SK-N-SH (cell line): Measurements from ENCODE around the gene LY6G5C. TPM values are rescaled to one million over a fixed set of nuclear protein-coding genes. Genes with fewer than 3 reads are reported as not detected.
"Not testable (repeated sequence)": the region's sequence is repeated elsewhere in the genome, so short reads cannot be mapped to it uniquely, and the experiment has no call there.

Experiments
- CTCF ChIA-PET: fragments of 300-600, 350-600 bp; formaldehyde crosslinking; extraction: SDS; loops from one replicate; lab custom pipeline; 2021; lab: Yijun Ruan, JAX
- POLR2A ChIA-PET: fragments of 350-600 bp; sonication (Branson Sonifier 250); formaldehyde crosslinking; extraction: SDS; loops from one replicate; lab custom pipeline; 2020; ENCODE audit warnings: antibody characterized with exemption, inconsistent platforms; lab: Yijun Ruan, JAX
- DNase-seq: peaks from one replicate; pipeline ENCODE4 v3.0.0; 2012
- H2AFZ ChIP-seq: fragments of 200-600 bp; sonication (generic); 2 replicates; pipeline ENCODE4 v1.8.1; 2016; ENCODE audit warnings: antibody characterized with exemption, mild to moderate bottlenecking, low read depth
- H3F3A ChIP-seq: fragments of 200-600 bp; sonication (generic); replicated peaks from 2 replicates; pipeline ENCODE3; 2016; ENCODE audit warnings: antibody characterized with exemption, mild to moderate bottlenecking; ENCODE audit not compliant: insufficient read depth
- H3K27ac ChIP-seq, 2 experiments: fragments of 200-500 bp in 1 of 2; fragments of 200-600 bp in 1 of 2; sonication (Bioruptor generic) in 1 of 2; sonication (generic), shearing (Covaris generic) in 1 of 2; 2 replicates each; pipeline versions ENCODE4 v1.5.1 to v1.6.1; 2014 to 2016; ENCODE audit warnings: low read depth in 2 of 2, inconsistent platforms in 1 of 2, low read length in 1 of 2, mild to moderate bottlenecking in 1 of 2, mixed read lengths in 1 of 2
- H3K27me3 ChIP-seq: fragments of 200-600 bp; sonication (generic), shearing (Covaris generic); 2 replicates; pipeline ENCODE4 v1.6.1; 2016; ENCODE audit warnings: mixed run types; ENCODE audit not compliant: insufficient read depth
- H3K36me3 ChIP-seq, 2 experiments: fragments of 200-500 bp in 1 of 2; fragments of 200-600 bp in 1 of 2; sonication (Bioruptor generic) in 1 of 2; sonication (generic) in 1 of 2; replicated peaks in 1 of 2; 2 replicates each; pipeline versions ENCODE3 to v1.5.1; 2014 to 2016; ENCODE audit warnings: low read length in 1 of 2, mild to moderate bottlenecking in 1 of 2; ENCODE audit not compliant: insufficient read depth in 2 of 2, control insufficient read depth in 1 of 2
- H3K4me1 ChIP-seq, 2 experiments: fragments of 200-500 bp in 1 of 2; fragments of 200-600 bp in 1 of 2; sonication (Bioruptor generic) in 1 of 2; sonication (generic), shearing (Covaris generic) in 1 of 2; 2 replicates each; pipeline versions ENCODE4 v1.5.1 to v1.6.1; 2014 to 2016; ENCODE audit warnings: low read depth in 1 of 2, low read length in 1 of 2, mixed run types in 1 of 2; ENCODE audit not compliant: insufficient read depth in 2 of 2, control insufficient read depth in 1 of 2
- H3K4me2 ChIP-seq: fragments of 200-600 bp; sonication (generic), shearing (Covaris generic); 2 replicates; pipeline ENCODE4 v1.6.1; 2017; ENCODE audit warnings: mixed run types
- H3K4me3 ChIP-seq, 2 experiments: fragments of 200-500 bp in 1 of 2; fragments of 200-600 bp in 1 of 2; sonication (Bioruptor generic) in 1 of 2; sonication (generic), shearing (Covaris generic) in 1 of 2; 2 replicates each; pipeline versions ENCODE4 v1.5.1 to v1.8.1; 2014 to 2016; ENCODE audit warnings: low read depth in 2 of 2, inconsistent platforms in 1 of 2, low read length in 1 of 2, mild to moderate bottlenecking in 1 of 2, mixed read lengths in 1 of 2, moderate library complexity in 1 of 2
- H3K79me2 ChIP-seq: fragments of 200-600 bp; sonication (generic); 2 replicates; pipeline ENCODE4 v1.8.1; 2017; ENCODE audit warnings: mild to moderate bottlenecking; ENCODE audit not compliant: insufficient read depth
- H3K9ac ChIP-seq: fragments of 200-600 bp; sonication (generic); 2 replicates; pipeline ENCODE4 v1.6.1; 2017; ENCODE audit warnings: mixed run types
- H3K9me2 ChIP-seq: fragments of 200-600 bp; sonication (generic); 2 replicates; pipeline ENCODE4 v1.6.1; 2017; ENCODE audit warnings: mixed run types
- H3K9me3 ChIP-seq: fragments of 200-600 bp; sonication (generic); 2 replicates; pipeline ENCODE4 v1.6.1; 2017; ENCODE audit warnings: mixed run types, mild to moderate bottlenecking, moderate library complexity
- H4K20me1 ChIP-seq: fragments of 200-600 bp; sonication (generic); 2 replicates; pipeline ENCODE4 v1.6.1; 2017; ENCODE audit warnings: mild to moderate bottlenecking, mixed run types; ENCODE audit not compliant: insufficient read depth
- CHD2 ChIP-seq: fragments of 150-350 bp; IDR thresholded peaks from 2 replicates; pipeline ENCODE4 v1.6.1; 2018; ENCODE audit warnings: low read length; ENCODE audit not compliant: partially characterized antibody
- ELF1 ChIP-seq: IDR thresholded peaks from 2 replicates; pipeline ENCODE4 v1.4.0; 2012
- EZH2phosphoT487 ChIP-seq: fragments of 200-600 bp; sonication (generic); IDR thresholded peaks from 2 replicates; pipeline ENCODE4 v1.6.1; 2017; ENCODE audit warnings: low read depth, mixed run types, mild to moderate bottlenecking, antibody characterized with exemption, moderate library complexity, borderline replicate concordance
- GABPA ChIP-seq: IDR thresholded peaks from 2 replicates; pipeline ENCODE4 v1.4.0; 2012; ENCODE audit warnings: low read depth, mild to moderate bottlenecking
- GATA2 ChIP-seq: sonication (generic); formaldehyde crosslinking; IDR thresholded peaks from 2 replicates; pipeline ENCODE4 v1.5.0; 2020; ENCODE audit warnings: mild to moderate bottlenecking, missing genetic modification reagents
- JUND ChIP-seq: IDR thresholded peaks from 2 replicates; pipeline ENCODE4 v1.4.0; 2012
- MEF2A ChIP-seq: IDR thresholded peaks from 2 replicates; pipeline ENCODE4 v1.4.0; 2012; ENCODE audit warnings: low read depth, borderline replicate concordance
- MXI1 ChIP-seq: IDR thresholded peaks from 2 replicates; pipeline ENCODE4 v1.6.1; 2012; ENCODE audit warnings: mild to moderate bottlenecking, low read depth, low read length, improper control_type of control experiment
- RAD21 ChIP-seq: IDR thresholded peaks from 2 replicates; pipeline ENCODE4 v1.6.1; 2012; ENCODE audit warnings: mild to moderate bottlenecking, low read length
- RFX5 ChIP-seq: IDR thresholded peaks from 2 replicates; pipeline ENCODE4 v1.6.1; 2012; ENCODE audit warnings: mild to moderate bottlenecking, improper control_type of control experiment, low read length
- TCF12 ChIP-seq: IDR thresholded peaks from 2 replicates; pipeline ENCODE4 v1.4.0; 2012
- WGBS: methylation state at CpG from one replicate; pipeline ENCODE4 v1.1.6; 2017; ENCODE audit warnings: low lambda C conversion rate; 5-methylcytosine and 5-hydroxymethylcytosine counted together
- polyA plus RNA-seq, 3 experiments: library from polyadenylated mRNA; depleted of rRNA; stranded (reverse); fragments of >200 nt; gene quantifications; 2 replicates each; pipeline ENCODE4 v1.2.3, GENCODE V29; 2012
- TF ChIP-seq, protein P1 (sequence below): IDR thresholded peaks from 2 replicates; pipeline ENCODE4 v1.4.0; 2012; ENCODE audit warnings: low read depth, borderline replicate concordance
- TF ChIP-seq, protein P2 (sequence below): fragments of 150-350 bp; IDR thresholded peaks from 2 replicates; pipeline ENCODE4 v1.6.1; 2016; ENCODE audit warnings: mild to moderate bottlenecking, low read depth, low read length
- TF ChIP-seq, protein P3 (sequence below): fragments of 200-600 bp; sonication (generic); IDR thresholded peaks from 2 replicates; pipeline ENCODE4 v1.6.1; 2017; ENCODE audit warnings: antibody characterized with exemption, mild to moderate bottlenecking, moderate library complexity

LY6G5C gene
- polyA plus RNA-seq, 1 of the 3 experiments (the other 2 are of a cell fraction): 1.1 TPM

DNA sequence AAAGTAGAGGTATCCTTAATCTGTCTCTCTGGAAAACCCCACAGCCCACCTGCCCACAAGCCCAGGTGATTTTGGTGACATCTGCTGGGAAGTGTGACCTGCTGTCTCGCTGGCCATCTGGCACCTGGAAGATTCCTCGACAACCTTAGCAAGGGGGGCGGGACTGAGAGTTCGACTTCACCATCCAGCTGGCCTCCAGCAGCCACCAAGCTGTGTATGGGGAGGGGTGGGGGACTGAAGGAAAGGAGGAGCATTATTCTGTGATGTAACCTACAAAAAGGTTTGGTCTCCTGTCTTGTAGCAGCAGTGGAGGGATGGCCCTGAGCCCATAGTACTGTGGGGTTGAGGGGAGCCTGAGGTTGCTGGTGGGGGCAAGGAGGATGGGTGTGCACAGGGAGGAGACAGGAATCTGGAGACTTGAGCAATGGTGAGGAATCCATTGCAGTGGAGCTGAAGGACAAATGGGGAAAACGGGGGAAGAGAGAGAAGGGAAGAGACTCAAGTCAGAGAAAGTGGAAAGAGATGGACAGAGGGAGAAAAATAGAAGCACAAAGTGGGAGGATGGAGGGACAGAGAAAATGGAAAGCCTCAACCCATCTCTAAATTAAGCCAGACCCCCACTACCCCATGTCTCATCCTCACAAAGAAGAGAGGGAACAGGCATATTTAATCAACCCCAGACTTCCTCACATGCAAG, 29.8 kb upstream of the LY6G5C start:
- POLR2A ChIA-PET: no interaction called here
- Histone ChIP-seq H3K27ac (no peak overlapping the region), H3K9me2 (no peaks in the 10 kb centered on the region), H3F3A (peaks cover 4% of the 10 kb centered on the region), H4K20me1 (no peaks in the 10 kb centered on the region), H3K27me3 (no peaks in the 10 kb centered on the region), H3K4me2 (no peak overlapping the region), H2AFZ (no peak overlapping the region), H3K4me3 (no peak overlapping the region), H3K4me1 (no peaks in the 10 kb centered on the region), H3K9me3 (no peaks in the 10 kb centered on the region), H3K36me3 (no peaks in the 10 kb centered on the region), H3K9ac (no peak overlapping the region), H3K79me2 (no peaks in the 10 kb centered on the region)
- CTCF ChIA-PET: interaction anchor here (0.6 to 2.9 kb wide), 3 partner anchors 7 to 59 kb away, joined by 3 to 9 read pairs (median 6); partner anchors contain the start of gene ABHD16A
- no peak for TF ChIP-seq TCF12
- TF ChIP-seq, protein P1, sequence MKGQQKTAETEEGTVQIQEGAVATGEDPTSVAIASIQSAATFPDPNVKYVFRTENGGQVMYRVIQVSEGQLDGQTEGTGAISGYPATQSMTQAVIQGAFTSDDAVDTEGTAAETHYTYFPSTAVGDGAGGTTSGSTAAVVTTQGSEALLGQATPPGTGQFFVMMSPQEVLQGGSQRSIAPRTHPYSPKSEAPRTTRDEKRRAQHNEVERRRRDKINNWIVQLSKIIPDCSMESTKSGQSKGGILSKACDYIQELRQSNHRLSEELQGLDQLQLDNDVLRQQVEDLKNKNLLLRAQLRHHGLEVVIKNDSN: no peak
- no peak for TF ChIP-seq GATA2 (CRISPR knock-in tag)
- TF ChIP-seq MXI1: no peak
- no peak for TF ChIP-seq RAD21
- TF ChIP-seq JUND: no peak
- no peak for TF ChIP-seq MEF2A
- TF ChIP-seq EZH2phosphoT487: no peak
- TF ChIP-seq, protein P2, sequence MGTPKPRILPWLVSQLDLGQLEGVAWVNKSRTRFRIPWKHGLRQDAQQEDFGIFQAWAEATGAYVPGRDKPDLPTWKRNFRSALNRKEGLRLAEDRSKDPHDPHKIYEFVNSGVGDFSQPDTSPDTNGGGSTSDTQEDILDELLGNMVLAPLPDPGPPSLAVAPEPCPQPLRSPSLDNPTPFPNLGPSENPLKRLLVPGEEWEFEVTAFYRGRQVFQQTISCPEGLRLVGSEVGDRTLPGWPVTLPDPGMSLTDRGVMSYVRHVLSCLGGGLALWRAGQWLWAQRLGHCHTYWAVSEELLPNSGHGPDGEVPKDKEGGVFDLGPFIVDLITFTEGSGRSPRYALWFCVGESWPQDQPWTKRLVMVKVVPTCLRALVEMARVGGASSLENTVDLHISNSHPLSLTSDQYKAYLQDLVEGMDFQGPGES: no peak
- no peak for TF ChIP-seq ELF1
- TF ChIP-seq RFX5: no peak
- TF ChIP-seq, protein P3, sequence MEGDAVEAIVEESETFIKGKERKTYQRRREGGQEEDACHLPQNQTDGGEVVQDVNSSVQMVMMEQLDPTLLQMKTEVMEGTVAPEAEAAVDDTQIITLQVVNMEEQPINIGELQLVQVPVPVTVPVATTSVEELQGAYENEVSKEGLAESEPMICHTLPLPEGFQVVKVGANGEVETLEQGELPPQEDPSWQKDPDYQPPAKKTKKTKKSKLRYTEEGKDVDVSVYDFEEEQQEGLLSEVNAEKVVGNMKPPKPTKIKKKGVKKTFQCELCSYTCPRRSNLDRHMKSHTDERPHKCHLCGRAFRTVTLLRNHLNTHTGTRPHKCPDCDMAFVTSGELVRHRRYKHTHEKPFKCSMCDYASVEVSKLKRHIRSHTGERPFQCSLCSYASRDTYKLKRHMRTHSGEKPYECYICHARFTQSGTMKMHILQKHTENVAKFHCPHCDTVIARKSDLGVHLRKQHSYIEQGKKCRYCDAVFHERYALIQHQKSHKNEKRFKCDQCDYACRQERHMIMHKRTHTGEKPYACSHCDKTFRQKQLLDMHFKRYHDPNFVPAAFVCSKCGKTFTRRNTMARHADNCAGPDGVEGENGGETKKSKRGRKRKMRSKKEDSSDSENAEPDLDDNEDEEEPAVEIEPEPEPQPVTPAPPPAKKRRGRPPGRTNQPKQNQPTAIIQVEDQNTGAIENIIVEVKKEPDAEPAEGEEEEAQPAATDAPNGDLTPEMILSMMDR: no peak
- no peak for TF ChIP-seq GABPA
- no peak for TF ChIP-seq CHD2
- WGBS: 70% methylated on average over 5 of the region's 5 CpGs
- no peak for DNase-seq

DNA sequence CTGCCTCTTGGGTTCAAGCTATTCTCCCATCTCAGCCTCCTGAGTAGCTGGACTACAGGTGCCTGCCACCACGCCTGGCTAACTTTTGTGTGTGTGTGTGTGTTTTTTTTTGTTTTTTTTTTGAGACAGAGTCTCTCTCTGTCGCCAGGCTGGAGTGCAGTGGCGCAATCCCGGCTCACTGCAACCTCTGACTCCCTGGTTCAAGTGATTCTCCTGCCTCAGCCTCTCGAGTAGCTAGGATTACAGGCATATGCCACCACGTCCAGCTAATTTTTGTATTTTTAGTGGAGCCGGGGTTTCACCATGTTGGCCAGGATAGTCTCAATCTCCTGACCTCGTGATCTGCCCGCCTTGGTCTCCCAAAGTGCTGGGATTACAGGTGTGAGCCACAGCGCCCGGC, 28.3 kb upstream of the LY6G5C start:
- not testable (repeated sequence) for H3K4me3 ChIP-seq, H3K27me3 ChIP-seq, H3K4me2 ChIP-seq, H3K79me2 ChIP-seq, H3K9ac ChIP-seq, H3K9me2 ChIP-seq, DNase-seq, H3K9me3 ChIP-seq, H4K20me1 ChIP-seq, H3K27ac ChIP-seq, H2AFZ ChIP-seq, H3K4me1 ChIP-seq, H3K36me3 ChIP-seq
- CTCF ChIA-PET: interaction anchor here (1.5 kb wide), 1 partner anchor 21 kb away, joined by 5 read pairs; the partner anchor contains the start of gene DDAH2
- peaks cover 12% of the 10 kb centered on the region for H3F3A ChIP-seq
- 89% methylated on average over 11 of the region's 11 CpGs for WGBS
- POLR2A ChIA-PET: interaction anchor here (0.6 kb wide), 1 partner anchor 1096 kb away, joined by 3 read pairs; no protein-coding TSS in a partner anchor
